Adrenal gland (tissue), 5 donors: ENCODE data around the gene PARD3B.

ENCODE experiments used
- POLR2A ChIP-seq, 2 donors: fragments of 450-650 bp; IDR thresholded peaks; one replicate each; pipeline ENCODE4 v1.6.1; 2017; ENCODE audit warnings: antibody characterized with exemption in 2 of 2, mild to moderate bottlenecking in 2 of 2, moderate library complexity in 1 of 2
- TF ChIP-seq, protein P1 (sequence below), 6 experiments: fragments of 450-650 bp in 4 of 6; fragments of 200-600 bp in 2 of 6; sonication (generic) in 1 of 6; IDR thresholded peaks; 1 replicate in 5 of 6; 2 replicates in 1 of 6; pipeline versions ENCODE4 v1.5.1 to v1.8.0; 2016 to 2021; ENCODE audit warnings: antibody characterized with exemption in 6 of 6, mild to moderate bottlenecking in 2 of 6, moderate library complexity in 1 of 6
- donor health status: DM: no; HTN: no; CAD: no.

GRCh38 chr2:204835786-204836185, 290.5 kb downstream of the PARD3B start:
- TF ChIP-seq, protein P1, sequence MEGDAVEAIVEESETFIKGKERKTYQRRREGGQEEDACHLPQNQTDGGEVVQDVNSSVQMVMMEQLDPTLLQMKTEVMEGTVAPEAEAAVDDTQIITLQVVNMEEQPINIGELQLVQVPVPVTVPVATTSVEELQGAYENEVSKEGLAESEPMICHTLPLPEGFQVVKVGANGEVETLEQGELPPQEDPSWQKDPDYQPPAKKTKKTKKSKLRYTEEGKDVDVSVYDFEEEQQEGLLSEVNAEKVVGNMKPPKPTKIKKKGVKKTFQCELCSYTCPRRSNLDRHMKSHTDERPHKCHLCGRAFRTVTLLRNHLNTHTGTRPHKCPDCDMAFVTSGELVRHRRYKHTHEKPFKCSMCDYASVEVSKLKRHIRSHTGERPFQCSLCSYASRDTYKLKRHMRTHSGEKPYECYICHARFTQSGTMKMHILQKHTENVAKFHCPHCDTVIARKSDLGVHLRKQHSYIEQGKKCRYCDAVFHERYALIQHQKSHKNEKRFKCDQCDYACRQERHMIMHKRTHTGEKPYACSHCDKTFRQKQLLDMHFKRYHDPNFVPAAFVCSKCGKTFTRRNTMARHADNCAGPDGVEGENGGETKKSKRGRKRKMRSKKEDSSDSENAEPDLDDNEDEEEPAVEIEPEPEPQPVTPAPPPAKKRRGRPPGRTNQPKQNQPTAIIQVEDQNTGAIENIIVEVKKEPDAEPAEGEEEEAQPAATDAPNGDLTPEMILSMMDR (IDR thresholded peaks at IDR 0.05): no peak
- no peak for TF ChIP-seq POLR2A (IDR thresholded peaks at IDR 0.05)
